Epidermal melanocyte (primary cell): ENCODE measurements around the gene ACOXL.

Experiments
- DNase-seq: peaks from one replicate; pipeline ENCODE4 v3.0.0; 2011; ENCODE audit warnings: low spot score; ENCODE audit not compliant: insufficient read length

The ACOXL gene

DNA sequence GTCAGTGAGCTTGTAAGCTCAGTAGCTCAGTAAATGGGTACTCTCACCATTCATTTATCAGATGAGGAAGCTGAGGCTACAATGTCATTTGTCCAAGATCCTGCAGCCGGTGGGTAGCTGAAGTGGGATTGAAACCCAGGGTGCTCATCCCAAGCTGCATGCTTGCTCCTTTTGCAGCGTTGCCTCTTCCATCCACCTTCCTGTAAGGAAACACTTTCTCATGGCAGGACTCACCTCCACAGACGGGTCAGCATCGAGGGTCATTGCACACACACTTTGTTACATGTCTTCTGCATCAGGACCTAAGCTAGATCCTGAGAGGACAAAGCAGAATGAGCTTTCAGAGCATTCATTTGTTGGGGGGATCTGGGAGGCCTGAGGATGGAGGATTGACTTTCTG is 60.7 kb downstream of the ACOXL start:
- DNase-seq, result no peak

DNA sequence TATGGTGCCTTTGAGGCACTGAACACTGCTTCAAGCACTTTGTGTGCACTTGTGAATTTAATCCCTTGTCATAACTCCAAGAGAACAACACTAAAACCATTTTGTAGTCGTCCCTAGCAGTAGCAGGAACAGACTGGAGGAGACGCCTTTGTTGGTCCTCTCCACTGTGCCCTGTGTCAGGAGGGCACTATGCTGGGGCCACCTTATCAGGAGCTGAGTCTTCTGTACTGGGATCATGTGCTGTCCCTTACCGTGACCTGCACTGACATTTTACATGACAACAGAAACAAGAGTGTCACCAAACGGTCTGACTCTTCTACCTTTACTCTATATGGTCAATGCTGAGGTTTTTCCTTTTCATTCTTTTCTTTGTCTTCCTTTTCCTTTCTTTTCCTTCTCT is 62.0 kb downstream of the ACOXL start:
- no peak for DNase-seq

DNA sequence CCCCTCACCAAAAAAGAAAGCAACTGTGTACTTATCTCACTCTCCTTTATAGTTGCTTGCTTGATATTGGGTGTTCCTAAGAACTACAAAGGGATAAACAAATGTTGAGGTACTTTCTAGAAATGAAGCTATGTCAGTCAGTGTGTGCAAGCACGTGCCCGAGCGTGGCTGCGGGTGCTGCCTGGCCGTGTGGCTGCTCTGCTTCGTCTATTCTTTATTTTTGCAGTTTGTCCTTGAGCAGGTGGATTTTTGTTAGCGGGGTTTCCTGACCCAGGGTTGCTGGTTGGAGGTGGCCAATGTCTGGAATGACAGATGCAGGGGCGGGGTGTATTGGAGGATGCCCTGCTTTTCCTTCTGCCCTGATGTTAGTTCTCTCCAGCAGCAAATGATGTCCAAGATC is 62.6 kb downstream of the ACOXL start:
- DNase-seq, result no peak

DNA sequence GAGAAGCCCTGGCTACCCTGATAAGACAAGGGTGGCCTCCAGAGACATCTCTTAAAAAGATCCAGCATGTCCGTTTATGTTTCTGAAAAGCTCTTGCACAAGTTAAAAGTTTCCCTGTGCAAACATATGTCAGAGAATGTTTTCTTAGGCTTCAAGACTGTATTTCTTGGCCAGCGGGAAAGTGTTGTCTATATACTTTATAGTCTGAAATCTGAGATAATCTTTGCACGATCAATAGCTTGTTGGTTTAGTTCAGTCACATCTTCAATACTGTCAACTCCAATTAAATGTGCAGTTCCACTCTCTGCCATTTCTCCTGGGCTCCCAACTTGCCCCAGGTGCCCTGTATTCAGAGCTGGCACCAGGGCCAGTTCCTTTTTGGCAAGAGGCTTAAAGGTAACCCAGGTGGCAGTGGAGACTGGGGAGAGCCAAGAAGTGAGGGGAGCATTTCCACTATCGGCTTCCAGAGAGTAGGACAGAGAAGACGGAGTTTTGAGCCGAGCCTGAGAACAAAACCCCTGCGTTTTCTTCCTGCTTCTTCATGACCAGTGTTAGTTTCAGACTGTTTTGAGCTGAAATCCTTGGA is 64.4 kb downstream of the ACOXL start:
- no peak for DNase-seq

DNA sequence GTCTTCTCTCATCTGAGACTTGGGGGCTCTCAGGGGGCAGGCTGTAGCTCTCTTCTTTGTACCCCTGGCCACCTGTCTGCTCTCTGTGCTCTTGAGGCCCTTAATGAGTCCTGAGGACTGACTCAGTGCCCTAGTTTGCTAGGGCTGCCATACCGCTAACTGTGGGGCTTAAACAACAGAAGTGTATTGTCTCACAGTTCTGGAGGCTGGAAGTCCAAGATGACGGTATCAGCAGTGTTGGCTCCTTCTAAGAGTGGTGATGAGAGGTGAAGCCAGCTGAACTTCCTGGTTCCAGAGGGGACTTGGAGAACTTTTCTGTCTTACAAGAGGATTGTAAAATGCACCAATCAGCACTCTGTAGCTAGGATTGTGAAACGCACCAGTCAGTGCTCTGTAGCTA is 67.0 kb downstream of the ACOXL start:
- no peak for DNase-seq

DNA sequence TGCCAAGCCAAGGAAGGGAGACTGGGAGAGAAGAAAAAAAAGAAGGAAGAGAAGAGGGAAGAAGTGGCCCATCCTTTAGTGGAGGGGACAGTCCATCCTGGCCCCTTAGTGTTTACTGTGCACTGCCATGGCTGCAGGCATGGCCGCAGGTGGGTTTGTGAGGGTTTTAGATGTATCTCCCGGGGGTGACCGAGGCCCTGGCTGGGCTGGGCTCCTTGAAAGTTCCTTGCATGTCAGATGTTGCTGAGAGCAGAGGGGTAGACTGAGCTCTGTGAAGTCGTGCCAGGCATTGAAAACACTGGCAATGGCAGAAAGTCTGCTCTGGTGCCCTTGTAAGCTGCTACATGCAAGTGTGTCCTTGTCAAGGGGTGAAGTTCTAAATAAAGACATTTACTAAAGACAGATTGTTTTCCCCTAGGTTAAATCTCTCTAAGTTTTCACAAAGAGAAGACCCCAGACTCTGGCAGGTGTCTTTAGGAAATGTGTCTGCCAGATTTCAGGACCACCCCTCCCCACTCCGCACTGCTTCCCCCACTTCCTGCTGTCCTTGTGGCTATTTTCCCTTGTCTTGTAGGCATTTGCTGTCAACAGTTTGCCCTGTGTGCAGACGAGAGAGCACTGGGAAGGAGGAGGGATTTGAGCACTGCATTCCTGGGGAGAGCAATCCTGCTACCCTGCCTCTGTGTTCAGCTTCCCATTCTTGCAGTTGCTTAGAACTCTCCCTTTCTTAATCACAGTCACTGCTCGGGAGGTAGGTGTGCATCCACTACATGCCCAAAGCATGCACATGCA is 68.4 kb downstream of the ACOXL start:
- DNase-seq, result no peak

DNA sequence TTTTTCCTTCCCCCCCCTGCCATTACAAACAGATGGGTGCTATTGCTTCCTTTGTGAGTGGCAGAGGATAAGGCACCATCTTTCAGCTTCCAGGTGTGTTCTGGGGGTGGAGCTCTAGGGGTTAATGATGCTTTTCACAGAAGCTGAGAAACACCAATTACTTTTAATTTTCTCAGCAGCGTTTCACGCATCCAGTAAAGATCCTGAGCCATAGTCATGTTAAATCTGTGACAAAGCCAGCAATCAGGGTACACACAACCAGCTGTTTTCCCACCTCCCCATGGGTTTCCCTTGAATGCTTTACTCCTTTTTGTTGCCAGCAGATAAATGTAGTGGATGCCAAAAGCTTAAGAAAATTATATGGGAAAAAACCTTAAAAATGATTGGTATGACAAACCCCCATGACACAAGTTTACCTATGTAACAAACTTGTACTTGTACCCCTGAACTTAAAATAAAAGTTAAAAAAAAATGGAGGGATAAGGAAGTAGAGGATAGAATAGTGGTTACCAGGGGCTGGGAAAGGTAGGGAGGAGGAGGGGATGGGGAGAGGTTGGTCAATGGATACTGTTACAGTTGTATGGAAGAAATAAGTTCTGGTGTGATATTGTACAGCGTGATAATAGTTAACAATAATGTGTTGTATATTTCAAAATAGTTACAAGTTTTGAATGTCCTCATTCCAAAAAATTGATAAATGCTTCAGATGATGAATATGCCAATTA is 70.0 kb downstream of the ACOXL start:
- DNase-seq, result no peak

DNA sequence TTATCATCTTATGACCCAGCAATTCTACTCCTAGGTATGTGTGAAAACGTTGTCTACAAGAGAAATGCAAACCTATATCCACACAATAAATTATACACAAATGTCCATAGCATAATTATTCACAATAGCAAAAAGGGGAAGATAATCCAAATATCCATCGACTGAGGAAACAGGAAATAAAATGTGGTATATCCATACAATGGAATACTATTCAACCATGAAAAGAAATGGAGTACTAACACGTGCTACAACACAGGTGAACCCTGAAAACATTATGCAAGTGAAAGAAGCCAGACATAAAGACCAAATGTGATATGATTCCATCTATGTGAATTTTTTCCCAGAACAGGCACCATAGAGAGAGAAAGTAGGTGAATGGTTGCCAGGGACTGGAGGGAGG is 72.1 kb downstream of the ACOXL start:
- no peak for DNase-seq

DNA sequence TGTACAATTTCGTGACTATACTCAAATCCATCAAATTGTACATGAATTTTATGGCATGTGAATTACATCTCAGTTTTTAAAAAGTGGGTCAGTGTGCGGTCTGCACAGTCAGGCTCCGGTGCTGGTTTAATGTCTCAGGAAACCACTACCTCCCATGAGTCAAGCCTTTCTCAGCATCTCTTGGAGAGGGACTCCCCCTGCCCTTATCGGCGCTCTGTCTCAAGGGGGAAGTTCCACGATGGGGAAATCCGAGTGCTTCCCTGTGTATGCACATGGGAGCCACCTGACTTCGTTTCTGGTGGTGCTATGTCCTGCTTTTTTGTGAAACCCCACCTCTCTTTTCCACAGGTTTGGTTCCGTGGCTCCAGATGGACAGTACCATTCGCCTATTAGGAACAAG is 72.5 kb downstream of the ACOXL start:
- DNase-seq, result no peak

DNA sequence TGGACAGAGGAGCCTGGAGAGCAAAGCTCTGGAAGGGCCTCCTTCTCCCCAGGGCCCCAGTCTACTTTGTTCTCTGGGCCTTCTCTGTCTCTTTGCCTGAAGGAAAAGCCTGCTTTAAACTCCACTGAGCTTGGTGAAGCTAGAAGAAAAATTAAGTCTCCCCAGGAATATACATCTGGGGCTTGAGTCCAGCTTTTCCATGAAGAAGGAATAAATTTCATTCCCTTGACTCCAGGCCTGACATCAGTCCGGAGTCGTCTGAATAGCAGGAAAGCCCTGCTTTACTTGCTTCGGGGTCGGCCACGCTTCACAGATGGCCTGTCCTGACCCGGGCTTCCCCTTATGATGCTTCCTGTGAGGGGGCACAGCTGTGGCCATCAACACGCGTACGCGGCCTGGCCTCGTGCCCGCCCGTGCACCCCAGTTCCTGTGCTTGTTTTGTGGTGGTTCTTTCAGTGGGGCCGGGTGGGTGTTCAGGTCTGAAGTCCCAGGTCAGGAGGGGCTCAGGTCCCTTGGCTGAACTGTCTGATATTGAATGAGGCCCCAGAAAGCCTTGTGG is 73.6 kb downstream of the ACOXL start:
- no peak for DNase-seq

DNA sequence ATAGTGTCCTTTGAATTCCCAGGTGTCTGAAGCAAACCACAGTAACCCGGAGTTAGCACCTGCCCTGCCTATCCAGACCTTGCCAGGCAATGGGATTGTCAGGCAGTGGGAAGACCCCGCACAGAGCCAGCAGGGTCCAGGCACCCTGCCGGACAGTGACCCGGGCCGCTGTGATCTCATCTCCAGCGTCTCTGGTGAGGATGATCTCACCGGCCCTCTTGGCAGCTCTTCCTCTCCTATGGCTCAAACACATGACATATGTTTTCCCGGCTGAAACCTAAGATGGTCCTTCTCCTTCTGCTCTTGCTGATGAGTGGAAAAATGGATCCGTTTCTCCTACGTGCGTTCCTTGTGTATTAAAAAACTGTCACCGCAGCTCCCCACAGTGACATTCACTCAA is 75.1 kb downstream of the ACOXL start:
- DNase-seq, result no peak

DNA sequence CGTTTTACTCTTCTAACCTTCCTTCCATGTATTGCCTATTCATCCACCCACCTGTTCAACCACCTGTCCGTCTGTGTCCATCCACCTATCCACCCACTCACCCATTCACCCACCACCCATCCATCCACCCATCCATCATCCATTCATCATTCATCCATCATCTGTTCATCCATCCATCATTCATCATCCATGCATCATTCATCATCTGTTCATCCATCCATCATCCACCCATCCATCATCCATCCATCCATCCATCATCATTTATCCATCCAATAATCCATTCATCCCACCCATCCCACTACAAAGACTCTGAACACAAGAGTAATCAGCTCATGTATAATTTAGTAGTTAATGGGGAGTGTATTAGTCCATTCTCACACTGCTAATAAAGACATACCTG is 78.0 kb downstream of the ACOXL start:
- no peak for DNase-seq

DNA sequence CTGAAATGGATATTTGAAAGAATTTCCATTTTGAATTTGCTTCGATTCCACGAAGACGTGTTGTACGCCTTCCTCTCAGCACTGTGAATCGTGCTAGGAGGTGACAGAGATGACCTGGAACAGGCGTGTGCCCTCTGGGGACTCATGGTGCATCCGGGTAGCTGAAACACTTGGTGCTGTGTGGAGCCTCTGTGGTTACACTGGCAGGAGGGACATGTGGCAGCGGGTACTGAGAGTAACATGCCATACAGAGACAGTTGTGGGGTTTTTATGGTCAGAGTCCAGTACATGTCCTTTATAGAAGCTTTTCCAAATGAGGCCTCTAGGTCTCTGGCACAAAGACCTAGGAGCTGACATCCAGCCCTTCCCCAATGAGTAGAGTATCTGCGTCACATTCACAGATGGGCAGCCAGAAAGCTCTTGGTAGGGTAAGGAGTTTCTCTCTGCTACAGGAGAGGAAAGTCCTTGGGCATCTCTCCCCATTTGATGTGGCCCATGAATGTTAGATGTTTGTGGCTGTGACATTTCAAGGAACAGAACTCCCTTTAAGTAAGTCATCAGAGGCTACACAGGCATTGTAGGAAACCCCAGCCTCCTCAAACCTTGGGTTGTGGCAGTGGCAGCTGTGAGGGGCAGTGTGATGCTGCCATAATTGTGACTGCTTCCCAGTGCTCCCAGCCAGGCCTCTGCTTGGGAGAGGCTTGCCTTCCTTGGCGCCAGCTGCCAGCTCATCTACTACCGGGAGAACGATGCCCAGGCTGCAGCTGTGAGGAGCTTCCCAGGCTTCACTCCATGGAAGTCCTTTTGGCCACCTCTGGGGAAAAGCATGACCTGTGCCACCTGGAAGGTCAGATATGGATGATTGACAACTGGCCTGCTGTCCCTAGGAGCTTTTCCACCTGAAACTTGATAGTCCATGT is 80.6 kb downstream of the ACOXL start:
- no peak for DNase-seq

DNA sequence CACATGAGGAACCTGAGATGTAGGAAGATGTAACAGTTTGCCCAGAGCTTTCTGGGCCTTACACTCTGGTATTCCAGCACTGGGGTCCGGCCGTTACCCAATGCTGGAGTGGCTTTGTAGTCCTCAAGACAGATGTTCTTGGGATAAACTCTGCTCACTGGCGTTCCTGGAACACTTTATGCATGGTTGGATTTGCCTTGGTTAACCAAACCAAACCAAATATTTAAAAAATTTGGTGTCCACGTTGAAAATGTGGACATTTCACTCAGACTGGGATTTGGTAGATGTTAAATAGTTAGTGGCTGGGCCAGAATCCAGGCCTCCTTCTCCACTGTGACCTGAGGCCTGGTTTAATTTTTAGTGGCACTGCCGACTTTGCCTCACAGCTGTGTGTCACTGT is 81.5 kb downstream of the ACOXL start:
- no peak for DNase-seq

DNA sequence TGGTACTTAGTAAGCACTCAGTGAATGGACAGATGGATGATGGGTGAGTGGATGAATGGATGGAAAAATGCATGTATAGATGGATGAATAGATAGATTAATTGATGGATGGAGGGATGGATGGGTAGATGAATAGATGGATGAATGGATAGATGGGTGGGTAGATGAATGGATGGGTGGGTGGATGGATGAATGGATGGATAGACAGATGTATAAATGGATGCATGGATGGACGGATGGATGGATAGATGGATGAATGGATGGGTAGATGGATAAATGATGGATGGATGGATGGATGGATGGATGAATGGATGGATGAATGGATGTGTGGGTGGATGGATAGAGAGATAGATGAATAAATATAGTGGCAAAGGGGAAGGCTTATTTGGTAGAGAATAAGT is 83.6 kb downstream of the ACOXL start:
- DNase-seq, result no peak

DNA sequence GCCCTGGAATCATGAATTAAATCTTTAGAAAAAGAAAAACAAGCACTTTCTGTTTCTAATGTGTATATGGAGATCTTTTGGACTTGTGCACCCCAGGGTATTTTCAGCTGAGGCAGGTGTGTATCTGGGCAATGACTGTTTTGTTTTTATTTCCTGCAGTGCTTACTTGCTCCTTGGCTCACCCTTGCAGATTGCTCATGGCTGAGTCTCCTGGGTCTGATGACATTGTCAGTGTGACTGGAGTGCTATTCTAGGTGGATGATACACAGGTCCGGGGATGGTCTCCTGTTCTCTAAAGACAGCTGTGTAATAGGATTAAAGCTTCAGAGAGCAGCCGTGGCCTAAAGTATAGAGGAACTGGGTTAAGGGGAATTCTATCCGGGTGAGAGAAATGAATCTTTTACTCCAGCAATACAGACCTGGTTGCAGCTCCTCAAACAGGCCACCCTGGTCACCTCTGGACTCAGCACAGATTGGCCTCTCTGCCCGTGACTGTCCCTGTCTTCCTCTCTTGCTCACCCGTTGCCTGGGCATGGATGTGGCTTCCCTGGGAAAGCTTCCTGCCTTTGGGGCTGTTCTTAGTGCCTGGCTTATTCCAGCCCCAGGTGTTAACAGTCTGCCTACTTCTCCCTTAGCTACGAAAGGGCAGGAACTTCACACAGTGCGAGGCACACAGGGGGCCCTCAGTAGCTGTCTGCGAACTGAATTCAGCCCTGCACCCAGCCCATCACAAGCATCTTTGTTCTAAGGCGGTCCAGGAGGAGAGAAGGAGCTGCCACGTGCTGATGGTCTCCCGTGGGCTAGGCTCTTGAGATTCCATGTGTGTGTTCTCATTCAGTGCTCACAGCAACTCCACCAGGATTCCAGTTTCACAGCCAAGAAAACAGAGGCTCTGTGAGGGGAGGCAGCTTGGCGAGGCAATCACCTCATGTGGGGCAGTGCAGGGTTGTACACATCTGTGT is 84.3 kb downstream of the ACOXL start:
- DNase-seq, result no peak

DNA sequence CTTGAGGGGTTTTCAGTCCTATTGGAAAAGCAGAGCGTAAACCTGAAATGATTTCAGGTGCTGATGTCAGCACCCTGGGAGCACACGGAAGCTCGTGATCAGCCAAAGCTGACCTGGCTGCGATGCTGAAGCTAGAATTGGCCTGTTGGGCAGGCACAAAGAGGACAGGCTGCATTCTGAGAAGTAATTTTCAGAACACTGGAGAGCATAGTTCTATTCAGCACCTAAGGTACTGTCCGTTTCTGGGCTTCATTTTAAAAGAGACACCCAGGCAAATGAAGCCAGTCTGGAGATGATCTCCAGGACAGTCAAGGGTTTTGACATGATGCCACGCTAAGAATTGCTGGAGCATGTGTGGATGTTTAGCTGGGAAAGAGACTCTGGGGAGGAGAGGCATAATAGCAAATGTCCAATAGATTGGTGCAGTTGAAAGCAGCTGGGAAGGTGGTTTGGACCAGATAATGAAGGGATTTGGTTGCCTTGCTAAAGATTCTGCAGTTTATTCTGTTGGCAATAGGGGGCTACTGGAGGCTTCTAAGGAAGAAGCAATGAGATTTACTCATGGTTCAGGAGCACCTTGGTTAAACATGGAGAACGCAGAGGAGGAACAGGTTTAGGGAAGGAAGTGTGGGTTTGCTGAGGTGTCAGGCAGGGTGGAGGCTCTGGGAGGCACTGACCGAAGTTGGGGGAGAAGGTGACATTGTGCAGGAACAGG is 86.6 kb downstream of the ACOXL start:
- DNase-seq, result no peak

DNA sequence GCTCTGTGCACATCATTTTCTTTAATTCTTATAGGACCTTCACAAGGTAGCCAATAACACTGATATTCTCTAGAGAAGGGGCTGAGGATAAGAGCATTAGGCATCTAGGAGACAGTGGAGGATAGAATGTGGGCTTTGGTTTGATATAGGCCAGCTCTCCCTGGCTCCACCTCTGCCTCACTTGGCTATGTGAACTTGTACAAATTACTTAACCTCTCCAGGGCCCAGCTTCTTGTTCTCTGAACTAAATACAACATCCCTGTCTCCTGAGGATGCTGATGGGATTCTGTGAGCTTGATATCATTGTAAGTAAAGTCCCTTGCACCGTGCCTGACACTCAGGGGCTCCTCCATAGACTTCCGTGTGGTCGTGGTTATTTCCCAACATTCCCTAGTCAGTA is 87.3 kb downstream of the ACOXL start:
- DNase-seq, result no peak

DNA sequence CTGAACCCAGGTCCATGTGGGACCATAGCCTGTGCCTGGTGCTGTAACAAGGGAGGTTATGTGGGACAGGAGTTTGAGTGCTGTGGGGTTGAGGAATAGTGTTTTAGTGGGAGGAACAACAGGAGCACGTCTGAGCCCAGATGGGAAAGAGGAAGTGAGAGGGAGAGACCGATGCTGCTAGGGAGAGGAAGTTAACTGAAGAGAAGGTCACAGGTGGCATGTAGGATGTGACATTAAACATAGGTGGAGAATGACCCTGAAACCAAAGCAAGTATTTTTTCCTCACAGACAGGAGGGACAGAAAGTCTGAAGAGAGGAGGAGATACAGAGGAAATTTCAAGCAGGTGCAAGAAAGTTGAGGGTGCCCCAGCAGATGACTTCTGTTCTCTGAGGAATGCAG is 87.8 kb downstream of the ACOXL start:
- no peak for DNase-seq

DNA sequence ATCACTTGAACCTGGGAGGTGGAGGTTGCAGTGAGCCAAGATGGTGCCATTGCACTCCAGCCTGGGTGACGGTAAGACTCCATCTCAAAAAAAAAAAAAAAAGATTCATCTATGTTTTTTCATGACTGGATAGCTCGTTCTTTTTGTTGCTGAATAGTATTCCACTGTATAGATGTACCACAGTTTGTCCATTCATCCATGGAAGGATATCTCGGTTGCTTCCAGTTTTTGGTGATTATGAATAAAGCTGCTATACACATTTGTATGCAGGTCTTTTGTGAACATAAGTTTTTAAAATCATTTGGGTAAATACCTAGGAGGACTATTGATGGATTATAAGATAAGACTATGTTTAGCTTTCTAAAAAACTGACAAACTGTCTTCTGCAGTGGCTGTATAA is 90.8 kb downstream of the ACOXL start:
- DNase-seq, result no peak
